PFSK-1 (cell line): ENCODE results near the gene HBA2.
A peak's percentile ranks its signal among the peaks of the same experiment; 100 is the strongest.

Experiments used
- TAF1 ChIP-seq: IDR thresholded peaks from 2 replicates; pipeline ENCODE4 v1.6.1; 2012; ENCODE audit warnings: low read length, control low read depth, borderline replicate concordance; ENCODE audit not compliant: insufficient read depth
- TF ChIP-seq, protein P1 (sequence below), 2 experiments: IDR thresholded peaks; 2 replicates each; pipeline versions ENCODE4 v1.6.1 to v1.8.0; 2011 to 2012; ENCODE audit warnings: low read depth in 2 of 2, low read length in 2 of 2, control low read depth in 1 of 2, inconsistent platforms in 1 of 2, mild to moderate bottlenecking in 1 of 2, moderate library complexity in 1 of 2; ENCODE audit not compliant: insufficient read depth in 1 of 2

DNA sequence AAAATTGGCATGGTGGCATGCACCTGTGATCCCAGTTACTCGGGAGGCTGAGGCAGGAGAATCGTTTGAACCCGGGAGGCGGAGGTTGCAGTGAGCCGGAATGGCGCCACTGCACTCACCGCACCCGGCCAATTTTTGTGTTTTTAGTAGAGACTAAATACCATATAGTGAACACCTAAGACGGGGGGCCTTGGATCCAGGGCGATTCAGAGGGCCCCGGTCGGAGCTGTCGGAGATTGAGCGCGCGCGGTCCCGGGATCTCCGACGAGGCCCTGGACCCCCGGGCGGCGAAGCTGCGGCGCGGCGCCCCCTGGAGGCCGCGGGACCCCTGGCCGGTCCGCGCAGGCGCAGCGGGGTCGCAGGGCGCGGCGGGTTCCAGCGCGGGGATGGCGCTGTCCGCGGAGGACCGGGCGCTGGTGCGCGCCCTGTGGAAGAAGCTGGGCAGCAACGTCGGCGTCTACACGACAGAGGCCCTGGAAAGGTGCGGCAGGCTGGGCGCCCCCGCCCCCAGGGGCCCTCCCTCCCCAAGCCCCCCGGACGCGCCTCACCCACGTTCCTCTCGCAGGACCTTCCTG, 7.5 kb downstream of the HBA2 start, which contains the start of gene HBQ1:
- TF ChIP-seq TAF1 = no peak
- TF ChIP-seq, protein P1, sequence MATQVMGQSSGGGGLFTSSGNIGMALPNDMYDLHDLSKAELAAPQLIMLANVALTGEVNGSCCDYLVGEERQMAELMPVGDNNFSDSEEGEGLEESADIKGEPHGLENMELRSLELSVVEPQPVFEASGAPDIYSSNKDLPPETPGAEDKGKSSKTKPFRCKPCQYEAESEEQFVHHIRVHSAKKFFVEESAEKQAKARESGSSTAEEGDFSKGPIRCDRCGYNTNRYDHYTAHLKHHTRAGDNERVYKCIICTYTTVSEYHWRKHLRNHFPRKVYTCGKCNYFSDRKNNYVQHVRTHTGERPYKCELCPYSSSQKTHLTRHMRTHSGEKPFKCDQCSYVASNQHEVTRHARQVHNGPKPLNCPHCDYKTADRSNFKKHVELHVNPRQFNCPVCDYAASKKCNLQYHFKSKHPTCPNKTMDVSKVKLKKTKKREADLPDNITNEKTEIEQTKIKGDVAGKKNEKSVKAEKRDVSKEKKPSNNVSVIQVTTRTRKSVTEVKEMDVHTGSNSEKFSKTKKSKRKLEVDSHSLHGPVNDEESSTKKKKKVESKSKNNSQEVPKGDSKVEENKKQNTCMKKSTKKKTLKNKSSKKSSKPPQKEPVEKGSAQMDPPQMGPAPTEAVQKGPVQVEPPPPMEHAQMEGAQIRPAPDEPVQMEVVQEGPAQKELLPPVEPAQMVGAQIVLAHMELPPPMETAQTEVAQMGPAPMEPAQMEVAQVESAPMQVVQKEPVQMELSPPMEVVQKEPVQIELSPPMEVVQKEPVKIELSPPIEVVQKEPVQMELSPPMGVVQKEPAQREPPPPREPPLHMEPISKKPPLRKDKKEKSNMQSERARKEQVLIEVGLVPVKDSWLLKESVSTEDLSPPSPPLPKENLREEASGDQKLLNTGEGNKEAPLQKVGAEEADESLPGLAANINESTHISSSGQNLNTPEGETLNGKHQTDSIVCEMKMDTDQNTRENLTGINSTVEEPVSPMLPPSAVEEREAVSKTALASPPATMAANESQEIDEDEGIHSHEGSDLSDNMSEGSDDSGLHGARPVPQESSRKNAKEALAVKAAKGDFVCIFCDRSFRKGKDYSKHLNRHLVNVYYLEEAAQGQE (IDR thresholded peaks at IDR 0.05; ENCODE audit: insufficient read depth in 1 of 2, low read depth in 2 of 2, low read length in 2 of 2) = peak; percentile 27 to 76; a peak in 3 of 4 replicates
